ENCODE results near the gene CACNA1C. TPM values are rescaled to one million over a fixed set of nuclear protein-coding genes. Genes with fewer than 3 reads are reported as not detected.

CACNA1C gene
- total RNA-seq, 5 donors from 2014 or later (not counting 1 experiment from before 2014, with no cell fraction given) = 0.10 to 0.26 (median 0.16) TPM

DNA sequence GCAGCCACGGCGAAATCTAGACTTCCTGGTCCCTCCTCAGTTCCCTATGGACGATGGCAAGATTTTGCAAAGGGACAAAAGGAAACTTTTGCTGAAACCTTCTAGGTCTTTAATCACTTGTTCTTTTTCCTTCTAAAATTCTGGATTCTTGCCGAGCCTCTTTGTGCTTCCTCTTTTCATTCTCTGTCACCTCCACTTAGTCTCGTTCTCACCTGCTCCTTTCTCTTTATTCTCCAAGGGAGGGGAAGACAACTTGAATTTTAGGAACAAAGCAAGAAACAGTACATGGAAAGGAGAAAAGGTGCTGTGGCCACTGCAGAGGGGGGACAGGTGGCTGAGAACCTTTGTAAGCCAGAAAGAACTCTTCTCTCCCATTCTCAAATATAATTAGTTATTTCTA lies 194.8 kb downstream of the CACNA1C start:
- no peak for ATAC-seq (replicated peaks in 1 of 4)
- no peak overlapping the region for H3K4me3 ChIP-seq (ENCODE audit: control insufficient read depth in 1 of 2, extremely low read depth in 1 of 2, low read length in 1 of 2)
- CTCF ChIA-PET = no interaction called here
- no peak overlapping the region for H3K27ac ChIP-seq (ENCODE audit: low read length)
- DNase-seq = no peak
- peaks cover 7 to 8% of the 10 kb centered on the region in 2 donors for H3K27me3 Mint-ChIP-seq
- POLR2A ChIA-PET = no interaction called here
- no peaks in the 10 kb centered on the region for H3K36me3 ChIP-seq (ENCODE audit: control insufficient read depth in 2 of 2, extremely low read depth in 1 of 2, insufficient read depth in 1 of 2, low read length in 1 of 2)
- no peak overlapping the region for H3K4me3 Mint-ChIP-seq
- H3K9me3 Mint-ChIP-seq = no peaks in the 10 kb centered on the region
- WGBS (ENCODE audit: insufficient coverage) = 29% methylated on average over 3 of the region's 5 CpGs
- H3K4me1 Mint-ChIP-seq = peaks cover 0 to 3% (median 0%) of the 10 kb centered on the region in 3 donors
- H3K27me3 ChIP-seq (replicated peaks in 1 of 2; ENCODE audit: control insufficient read depth in 2 of 2, extremely low read depth in 1 of 2, insufficient read depth in 2 of 2, low read length in 1 of 2) = peaks cover 0 to 13% of the 10 kb centered on the region in 2 experiments
- H3K36me3 Mint-ChIP-seq = no peaks in the 10 kb centered on the region
- no peaks in the 10 kb centered on the region for H3K4me1 ChIP-seq (ENCODE audit: control insufficient read depth in 1 of 2, extremely low read depth in 1 of 2, insufficient read depth in 2 of 2, low read length in 2 of 2)
- no peaks in the 10 kb centered on the region for H3K9me3 ChIP-seq
- H3K27ac Mint-ChIP-seq = no peak overlapping the region

- Histone ChIP-seq H3K27me3 (replicated peaks in 1 of 2; ENCODE audit: control insufficient read depth in 2 of 2, extremely low read depth in 1 of 2, insufficient read depth in 2 of 2, low read length in 1 of 2) (peaks cover 0 to 13% of the 10 kb centered on the region in 2 experiments), H3K36me3 (ENCODE audit: control insufficient read depth in 2 of 2, extremely low read depth in 1 of 2, insufficient read depth in 1 of 2, low read length in 1 of 2) (no peaks in the 10 kb centered on the region), H3K27ac (ENCODE audit: low read length) (no peak overlapping the region), H3K9me3 (no peaks in the 10 kb centered on the region), H3K4me3 (ENCODE audit: control insufficient read depth in 1 of 2, extremely low read depth in 1 of 2, low read length in 1 of 2) (no peak overlapping the region), H3K4me1 (ENCODE audit: control insufficient read depth in 1 of 2, extremely low read depth in 1 of 2, insufficient read depth in 2 of 2, low read length in 2 of 2) (no peaks in the 10 kb centered on the region)
- Mint-ChIP-seq H3K36me3 (no peaks in the 10 kb centered on the region), H3K27me3 (peaks cover 7% of the 10 kb centered on the region in 2 donors), H3K9me3 (no peaks in the 10 kb centered on the region), H3K4me1 (no peaks in the 10 kb centered on the region), H3K27ac (no peak overlapping the region), H3K4me3 (no peak overlapping the region)
- ATAC-seq (replicated peaks in 1 of 4) = no peak
- DNase-seq = no peak
- ChIA-PET CTCF (no interaction called here), POLR2A (no interaction called here)
- WGBS (ENCODE audit: insufficient coverage) = 93% methylated on average over 14 of the region's 17 CpGs
Measured at GRCh38 chr12:2248087-2248900, 195.5 kb downstream of the CACNA1C start.

DNA sequence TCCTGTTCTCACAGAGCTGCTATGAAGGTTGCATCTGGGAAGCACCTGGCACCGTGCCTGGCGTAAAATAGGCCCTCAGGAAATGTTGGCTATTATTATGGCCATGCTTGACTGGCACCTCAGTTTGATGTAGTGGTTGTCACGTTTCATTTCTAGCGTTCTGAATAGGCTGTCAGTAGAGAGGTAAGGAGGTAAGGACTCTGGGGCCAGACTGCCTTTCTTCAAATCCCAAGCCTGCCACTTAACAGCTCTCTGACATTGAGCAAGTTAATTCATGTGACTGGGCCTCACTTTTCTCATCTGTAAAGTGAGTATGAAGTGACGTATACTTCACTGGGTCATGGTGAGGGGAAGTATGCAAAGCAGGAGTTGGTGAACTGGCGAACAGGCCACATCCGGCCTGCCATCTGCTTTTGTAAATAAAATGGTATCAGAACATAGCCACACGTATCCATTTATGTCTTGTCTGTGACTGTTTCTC lies 196.2 kb downstream of the CACNA1C start:
- H3K4me1 Mint-ChIP-seq = no peaks in the 10 kb centered on the region
- H3K9me3 Mint-ChIP-seq = no peaks in the 10 kb centered on the region
- H3K27ac Mint-ChIP-seq = no peak overlapping the region
- H3K27me3 Mint-ChIP-seq = peaks cover 7% of the 10 kb centered on the region in 2 donors
- peaks cover 0 to 13% of the 10 kb centered on the region in 2 experiments for H3K27me3 ChIP-seq (replicated peaks in 1 of 2; ENCODE audit: control insufficient read depth in 2 of 2, extremely low read depth in 1 of 2, insufficient read depth in 2 of 2, low read length in 1 of 2)
- no peak overlapping the region for H3K4me3 ChIP-seq (ENCODE audit: control insufficient read depth in 1 of 2, extremely low read depth in 1 of 2, low read length in 1 of 2)
- ATAC-seq (replicated peaks in 1 of 4) = peak in 1 of 4 experiments; percentile 26
- no peaks in the 10 kb centered on the region for H3K36me3 Mint-ChIP-seq
- no peaks in the 10 kb centered on the region for H3K36me3 ChIP-seq (ENCODE audit: control insufficient read depth in 2 of 2, extremely low read depth in 1 of 2, insufficient read depth in 1 of 2, low read length in 1 of 2)
- no peaks in the 10 kb centered on the region for H3K4me1 ChIP-seq (ENCODE audit: control insufficient read depth in 1 of 2, extremely low read depth in 1 of 2, insufficient read depth in 2 of 2, low read length in 2 of 2)
- POLR2A ChIA-PET = no interaction called here
- no peak overlapping the region for H3K4me3 Mint-ChIP-seq
- CTCF ChIA-PET = no interaction called here
- H3K27ac ChIP-seq (ENCODE audit: low read length) = no peak overlapping the region
- 100% methylated on average over 1 of the region's 8 CpGs for WGBS (ENCODE audit: insufficient coverage)
- H3K9me3 ChIP-seq = no peaks in the 10 kb centered on the region
- DNase-seq = peak in 1 of 35 experiments; percentile 3

DNA sequence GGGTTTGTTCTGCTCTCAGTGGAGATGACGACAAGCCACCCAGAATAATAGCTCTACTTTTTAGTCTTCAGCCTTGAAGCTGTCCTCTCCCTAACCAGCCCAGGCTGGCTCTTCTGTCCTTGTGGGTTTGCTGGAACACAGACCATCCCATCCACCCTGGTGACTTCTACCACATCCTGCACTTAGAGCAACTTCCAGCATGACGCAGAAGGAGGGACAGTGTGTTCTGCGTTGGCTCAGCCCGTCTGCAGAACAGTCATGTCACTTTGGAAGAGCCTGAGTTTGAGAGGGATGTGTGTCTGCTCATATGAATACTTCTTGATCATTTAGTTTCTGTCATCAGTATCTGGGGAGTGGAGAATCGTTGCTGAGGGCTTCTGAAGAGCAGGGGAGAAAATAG lies 198.0 kb downstream of the CACNA1C start:
- Histone ChIP-seq H3K36me3 (ENCODE audit: control insufficient read depth in 2 of 2, extremely low read depth in 1 of 2, insufficient read depth in 1 of 2, low read length in 1 of 2) (no peaks in the 10 kb centered on the region), H3K4me3 (ENCODE audit: control insufficient read depth in 1 of 2, extremely low read depth in 1 of 2, low read length in 1 of 2) (no peak overlapping the region), H3K27ac (ENCODE audit: low read length) (no peak overlapping the region), H3K9me3 (no peaks in the 10 kb centered on the region), H3K27me3 (replicated peaks in 1 of 2; ENCODE audit: control insufficient read depth in 2 of 2, extremely low read depth in 1 of 2, insufficient read depth in 2 of 2, low read length in 1 of 2) (peaks cover 0 to 11% of the 10 kb centered on the region in 2 experiments), H3K4me1 (ENCODE audit: control insufficient read depth in 1 of 2, extremely low read depth in 1 of 2, insufficient read depth in 2 of 2, low read length in 2 of 2) (no peaks in the 10 kb centered on the region)
- Mint-ChIP-seq H3K36me3 (no peaks in the 10 kb centered on the region), H3K4me1 (no peaks in the 10 kb centered on the region), H3K27me3 (peaks cover 7% of the 10 kb centered on the region in 2 donors), H3K4me3 (no peak overlapping the region), H3K9me3 (peaks cover 2 to 3% (median 2%) of the 10 kb centered on the region in 3 donors), H3K27ac (no peak overlapping the region)
- DNase-seq = no peak
- ATAC-seq (replicated peaks in 1 of 4) = no peak
- 70% methylated on average over 5 of the region's 5 CpGs for WGBS (ENCODE audit: insufficient coverage)
- ChIA-PET CTCF (no interaction called here), POLR2A (no interaction called here)

DNA sequence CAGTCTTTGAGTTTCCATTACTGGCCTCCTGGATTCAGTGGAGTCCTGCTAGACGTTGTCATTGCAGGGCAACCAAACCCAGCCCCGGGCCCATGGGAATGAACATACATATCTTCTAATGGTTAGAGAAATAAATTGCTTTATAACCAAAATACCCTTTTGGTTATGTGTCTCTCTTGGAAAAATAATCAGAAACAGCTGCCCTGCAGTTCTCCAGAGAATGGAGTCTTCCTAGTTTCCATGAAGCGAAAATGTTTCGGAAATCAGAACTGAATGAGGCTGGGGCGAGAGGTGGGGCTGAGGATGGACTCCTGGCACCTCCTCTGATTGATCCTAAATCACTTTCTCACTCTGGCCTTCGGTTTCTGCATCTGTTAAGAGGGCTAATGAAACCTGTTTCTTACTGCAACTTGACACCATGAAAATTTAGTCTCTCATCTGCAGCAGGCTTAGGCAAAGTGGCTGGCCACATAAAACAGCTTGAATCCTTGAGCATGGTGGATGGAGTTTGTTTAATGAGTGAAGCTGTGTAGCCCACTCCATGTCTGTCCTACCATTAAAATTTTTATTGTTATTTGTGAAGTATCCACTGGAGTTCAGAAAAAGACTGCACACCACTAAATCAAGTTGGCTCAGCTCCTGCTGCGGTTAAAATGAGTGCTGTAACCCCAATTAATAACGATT lies 198.9 kb downstream of the CACNA1C start:
- H3K4me3 ChIP-seq (ENCODE audit: control insufficient read depth in 1 of 2, extremely low read depth in 1 of 2, low read length in 1 of 2) = no peak overlapping the region
- peaks cover 4 to 6% (median 5%) of the 10 kb centered on the region in 3 donors for H3K9me3 Mint-ChIP-seq
- no peak overlapping the region for H3K4me3 Mint-ChIP-seq
- ChIA-PET CTCF (no interaction called here), POLR2A (no interaction called here)
- DNase-seq (no peak), ATAC-seq (replicated peaks in 1 of 4) (no peak)
- 93% methylated on average over 3 of the region's 8 CpGs for WGBS (ENCODE audit: insufficient coverage)
- H3K27ac Mint-ChIP-seq = no peak overlapping the region
- no peaks in the 10 kb centered on the region for H3K36me3 ChIP-seq (ENCODE audit: control insufficient read depth in 2 of 2, extremely low read depth in 1 of 2, insufficient read depth in 1 of 2, low read length in 1 of 2)
- H3K27me3 ChIP-seq (replicated peaks in 1 of 2; ENCODE audit: control insufficient read depth in 2 of 2, extremely low read depth in 1 of 2, insufficient read depth in 2 of 2, low read length in 1 of 2) = peaks cover 0 to 9% of the 10 kb centered on the region in 2 experiments
- H3K9me3 ChIP-seq = no peaks in the 10 kb centered on the region
- H3K4me1 ChIP-seq (ENCODE audit: control insufficient read depth in 1 of 2, extremely low read depth in 1 of 2, insufficient read depth in 2 of 2, low read length in 2 of 2) = no peaks in the 10 kb centered on the region
- H3K36me3 Mint-ChIP-seq = no peaks in the 10 kb centered on the region
- H3K27ac ChIP-seq (ENCODE audit: low read length) = no peak overlapping the region
- peaks cover 7% of the 10 kb centered on the region in 2 donors for H3K27me3 Mint-ChIP-seq
- H3K4me1 Mint-ChIP-seq = no peaks in the 10 kb centered on the region

DNA sequence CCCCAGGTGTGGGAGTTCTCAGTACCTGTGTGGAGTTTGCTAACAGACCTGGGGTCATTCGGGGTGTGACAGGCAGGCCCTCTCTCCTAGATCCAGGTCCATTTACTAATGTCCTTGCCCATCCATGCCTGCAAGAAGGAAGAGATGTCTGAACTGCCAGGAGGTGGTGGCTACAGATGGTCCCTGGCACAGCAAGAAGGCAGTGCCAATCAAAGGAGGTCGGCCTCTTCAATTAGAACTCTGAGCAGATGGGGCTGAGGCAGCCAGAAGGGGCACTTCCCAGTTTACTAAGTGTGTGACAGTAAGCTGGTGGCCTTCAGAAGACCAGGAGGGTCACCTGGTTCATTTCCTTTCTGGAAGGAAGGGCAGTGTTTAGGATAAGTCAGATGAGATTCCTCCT lies 202.5 kb downstream of the CACNA1C start:
- ChIA-PET CTCF (no interaction called here), POLR2A (no interaction called here)
- Mint-ChIP-seq H3K4me1 (peaks cover 0 to 10% (median 7%) of the 10 kb centered on the region in 3 donors), H3K36me3 (no peaks in the 10 kb centered on the region), H3K27me3 (peaks cover 5 to 7% of the 10 kb centered on the region in 2 donors), H3K27ac (no peak overlapping the region), H3K9me3 (peaks cover 4 to 6% (median 5%) of the 10 kb centered on the region in 3 donors), H3K4me3 (no peak overlapping the region)
- Histone ChIP-seq H3K4me3 (ENCODE audit: control insufficient read depth in 1 of 2, extremely low read depth in 1 of 2, low read length in 1 of 2) (no peak overlapping the region), H3K27ac (ENCODE audit: low read length) (no peak overlapping the region), H3K27me3 (replicated peaks in 1 of 2; ENCODE audit: control insufficient read depth in 2 of 2, extremely low read depth in 1 of 2, insufficient read depth in 2 of 2, low read length in 1 of 2) (peaks cover 0 to 5% of the 10 kb centered on the region in 2 experiments), H3K36me3 (ENCODE audit: control insufficient read depth in 2 of 2, extremely low read depth in 1 of 2, insufficient read depth in 1 of 2, low read length in 1 of 2) (no peaks in the 10 kb centered on the region), H3K4me1 (ENCODE audit: control insufficient read depth in 1 of 2, extremely low read depth in 1 of 2, insufficient read depth in 2 of 2, low read length in 2 of 2) (peaks cover 3 to 8% of the 10 kb centered on the region in 2 experiments), H3K9me3 (no peaks in the 10 kb centered on the region)
- no peak for ATAC-seq (replicated peaks in 1 of 4)
- no CpG with 5 or more reads among the region's 2 CpGs for WGBS (ENCODE audit: insufficient coverage)
- no peak for DNase-seq

Data from T-cell (primary cell).